Measurements from ENCODE around the gene ADSL. TPM values are rescaled to one million over a fixed set of nuclear protein-coding genes. Genes with fewer than 3 reads are reported as not detected.

The ADSL gene
- total RNA-seq, 4 donors from 2014 or later = 32.2 to 163 (median 37.4) TPM

DNA sequence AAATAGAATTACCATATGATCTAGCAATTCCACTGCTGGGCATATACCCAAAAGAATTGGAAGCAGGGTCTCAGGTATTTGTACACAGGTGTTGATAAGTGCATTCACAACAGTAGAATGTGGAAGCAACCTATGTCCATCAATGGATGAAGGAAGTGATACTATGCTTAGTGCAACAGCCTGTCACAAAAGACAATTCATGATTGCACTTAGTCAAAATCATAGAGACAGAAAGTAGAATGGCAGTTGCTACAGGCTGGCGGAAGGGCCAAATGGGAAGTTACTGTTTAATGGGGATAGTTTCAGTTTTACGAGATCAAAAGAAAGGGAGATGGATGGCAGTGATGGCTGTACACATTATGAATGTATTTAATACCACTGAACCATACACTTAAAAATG lies 66.1 kb downstream of the ADSL start:
- TF ChIP-seq, protein P1, sequence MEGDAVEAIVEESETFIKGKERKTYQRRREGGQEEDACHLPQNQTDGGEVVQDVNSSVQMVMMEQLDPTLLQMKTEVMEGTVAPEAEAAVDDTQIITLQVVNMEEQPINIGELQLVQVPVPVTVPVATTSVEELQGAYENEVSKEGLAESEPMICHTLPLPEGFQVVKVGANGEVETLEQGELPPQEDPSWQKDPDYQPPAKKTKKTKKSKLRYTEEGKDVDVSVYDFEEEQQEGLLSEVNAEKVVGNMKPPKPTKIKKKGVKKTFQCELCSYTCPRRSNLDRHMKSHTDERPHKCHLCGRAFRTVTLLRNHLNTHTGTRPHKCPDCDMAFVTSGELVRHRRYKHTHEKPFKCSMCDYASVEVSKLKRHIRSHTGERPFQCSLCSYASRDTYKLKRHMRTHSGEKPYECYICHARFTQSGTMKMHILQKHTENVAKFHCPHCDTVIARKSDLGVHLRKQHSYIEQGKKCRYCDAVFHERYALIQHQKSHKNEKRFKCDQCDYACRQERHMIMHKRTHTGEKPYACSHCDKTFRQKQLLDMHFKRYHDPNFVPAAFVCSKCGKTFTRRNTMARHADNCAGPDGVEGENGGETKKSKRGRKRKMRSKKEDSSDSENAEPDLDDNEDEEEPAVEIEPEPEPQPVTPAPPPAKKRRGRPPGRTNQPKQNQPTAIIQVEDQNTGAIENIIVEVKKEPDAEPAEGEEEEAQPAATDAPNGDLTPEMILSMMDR (IDR thresholded peaks at IDR 0.05) = no peak
- TF ChIP-seq POLR2A (IDR thresholded peaks at IDR 0.05) = no peak
- no peaks in the 10 kb centered on the region for H3K9me3 ChIP-seq
- no peak overlapping the region for H3K27ac ChIP-seq
- H3K4me1 ChIP-seq = peaks cover 0 to 14% (median 4%) of the 10 kb centered on the region in 4 donors
- H3K36me3 ChIP-seq = peaks cover 0 to 62% (median 0%) of the 10 kb centered on the region in 3 donors
- H3K4me3 ChIP-seq = no peak overlapping the region
- no peaks in the 10 kb centered on the region for H3K27me3 ChIP-seq
- DNase-seq = peak in 1 of 3 donors; percentile 52

DNA sequence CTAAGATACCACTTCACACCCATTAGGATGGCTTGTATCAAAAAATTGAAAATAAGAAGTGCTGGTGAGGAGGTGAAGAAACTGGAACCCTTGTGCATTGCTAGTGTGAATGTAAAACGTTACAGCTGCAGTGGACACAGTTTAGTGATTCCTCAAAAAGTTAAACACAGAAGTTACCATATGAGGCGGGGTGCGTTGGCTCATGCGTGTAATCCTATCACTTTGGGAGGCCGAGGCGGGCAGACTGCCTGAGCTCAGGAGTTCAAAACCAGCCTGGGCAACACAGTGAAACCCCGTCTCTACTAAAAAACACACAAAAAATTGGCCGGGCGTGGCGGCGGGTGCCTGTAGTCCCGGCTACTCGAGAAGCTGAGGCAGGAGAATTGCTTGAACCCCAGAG lies 67.6 kb downstream of the ADSL start:
- H3K27me3 ChIP-seq = no peaks in the 10 kb centered on the region
- DNase-seq = peak in 1 of 3 donors; percentile 60
- H3K4me3 ChIP-seq = no peak overlapping the region
- TF ChIP-seq, protein P1 (IDR thresholded peaks at IDR 0.05) = no peak
- TF ChIP-seq POLR2A (IDR thresholded peaks at IDR 0.05) = no peak
- H3K27ac ChIP-seq = peak overlapping the region in 1 of 4 donors; percentile 79
- H3K4me1 ChIP-seq = peaks cover 0 to 14% (median 4%) of the 10 kb centered on the region in 4 donors
- H3K36me3 ChIP-seq = peaks cover 0 to 62% (median 0%) of the 10 kb centered on the region in 3 donors
- H3K9me3 ChIP-seq = no peaks in the 10 kb centered on the region

DNA sequence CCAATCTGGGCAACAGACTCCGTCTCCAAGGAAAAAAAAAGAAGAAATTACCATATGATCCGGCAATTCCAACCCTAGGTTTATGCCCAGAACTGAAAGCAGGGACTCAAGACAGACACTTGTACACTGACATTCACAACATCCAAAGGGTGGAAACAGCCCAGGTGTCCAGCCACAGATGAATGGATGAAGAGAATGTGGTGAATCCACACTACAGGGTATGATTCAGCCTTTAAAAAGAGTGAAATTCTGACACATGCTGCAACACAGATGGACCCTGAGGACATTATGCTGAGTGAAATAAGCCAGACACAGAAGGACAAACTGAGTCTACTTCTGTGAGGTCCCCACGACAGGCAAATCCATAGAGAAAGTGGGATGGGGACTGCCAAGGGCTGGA lies 68.0 kb downstream of the ADSL start:
- H3K27ac ChIP-seq = peak overlapping the region in 1 of 4 donors; percentile 79
- TF ChIP-seq, protein P1 (IDR thresholded peaks at IDR 0.05) = no peak
- no peak for TF ChIP-seq POLR2A (IDR thresholded peaks at IDR 0.05)
- DNase-seq = no peak
- H3K4me3 ChIP-seq = no peak overlapping the region
- no peaks in the 10 kb centered on the region for H3K27me3 ChIP-seq
- H3K36me3 ChIP-seq = peaks cover 0 to 62% (median 0%) of the 10 kb centered on the region in 3 donors
- peaks cover 0 to 14% (median 4%) of the 10 kb centered on the region in 4 donors for H3K4me1 ChIP-seq
- no peaks in the 10 kb centered on the region for H3K9me3 ChIP-seq

DNA sequence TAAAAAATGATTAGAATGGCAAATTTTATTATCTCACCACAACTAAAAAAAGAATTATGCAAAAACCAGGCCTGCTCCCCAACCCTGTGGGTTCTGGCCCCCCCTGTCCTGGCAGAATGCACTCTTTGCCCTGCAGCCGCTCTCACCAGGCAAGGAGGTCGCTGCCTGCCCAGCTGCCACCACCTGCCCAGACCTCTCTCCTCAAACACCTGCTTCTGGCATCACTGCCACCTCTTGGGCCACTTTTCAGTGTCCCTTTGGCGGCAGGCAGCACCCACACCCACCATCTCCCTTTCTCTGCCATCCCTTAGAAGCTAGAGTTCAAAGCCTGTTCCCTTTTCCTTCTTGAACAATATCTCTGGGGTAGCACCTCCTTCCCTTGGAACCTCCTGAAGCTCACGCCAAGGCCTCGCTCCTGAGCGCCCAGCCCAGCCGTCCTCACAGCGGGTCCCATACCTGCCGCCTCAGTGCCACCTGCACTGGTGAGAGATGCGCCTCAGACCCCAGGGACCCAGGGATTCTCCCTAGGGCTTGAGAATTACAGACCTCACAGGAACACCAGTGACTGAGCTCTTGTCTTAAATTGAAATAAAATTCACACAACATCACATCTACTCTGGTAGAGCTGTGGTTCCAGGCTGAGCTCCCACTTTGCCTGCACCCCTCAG lies 68.7 kb downstream of the ADSL start:
- Histone ChIP-seq H3K36me3 (peaks cover 0 to 62% (median 0%) of the 10 kb centered on the region in 3 donors), H3K4me1 (peaks cover 0 to 14% (median 4%) of the 10 kb centered on the region in 4 donors), H3K4me3 (peak overlapping the region in 1 of 4 donors; percentile 6), H3K27me3 (no peaks in the 10 kb centered on the region), H3K9me3 (no peaks in the 10 kb centered on the region), H3K27ac (peak overlapping the region; percentile 41 to 79 (median 52))
- peak in 2 of 3 donors; percentile 76 to 79 for DNase-seq
- TF ChIP-seq, protein P1 (IDR thresholded peaks at IDR 0.05) = no peak
- TF ChIP-seq POLR2A (IDR thresholded peaks at IDR 0.05) = no peak

DNA sequence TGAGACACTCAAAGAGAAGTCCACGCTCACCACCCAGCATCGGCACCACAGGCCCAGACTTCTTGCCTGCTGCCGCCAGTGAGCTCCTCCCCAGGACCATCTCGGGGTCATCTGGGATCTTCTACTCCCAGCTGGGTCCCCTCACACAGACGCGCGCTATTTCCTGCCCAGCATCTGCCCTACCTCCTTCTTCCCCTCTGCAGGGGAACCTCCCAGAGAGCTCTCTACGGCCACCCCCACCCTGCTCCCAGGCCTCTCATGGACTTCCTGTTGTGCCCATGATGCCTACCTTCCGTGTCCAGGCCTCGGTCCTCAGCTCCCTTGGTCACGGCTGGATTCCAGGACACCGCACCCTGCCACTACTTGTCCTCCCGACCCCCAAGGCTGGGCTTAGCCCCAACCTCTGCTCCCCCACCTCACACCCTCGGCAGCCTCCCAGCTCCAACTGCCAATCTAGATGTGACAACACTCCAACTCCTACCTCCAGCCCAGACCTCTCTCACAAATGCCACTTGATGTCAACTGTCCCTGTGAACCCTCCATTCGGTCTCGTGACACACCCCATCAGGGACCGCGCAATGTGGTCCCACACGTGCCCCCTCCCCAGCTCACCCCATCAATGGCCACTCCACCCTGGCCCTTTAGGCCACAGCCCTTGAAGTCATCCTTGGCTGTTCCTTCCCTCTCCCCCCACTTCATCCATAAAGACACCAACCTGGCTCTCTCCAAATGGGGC lies 69.4 kb downstream of the ADSL start:
- DNase-seq = peak in 2 of 3 donors; percentile 65 to 69
- Histone ChIP-seq H3K27ac (peak overlapping the region; percentile 41 to 79 (median 52)), H3K4me3 (peak overlapping the region in 1 of 4 donors; percentile 6), H3K27me3 (no peaks in the 10 kb centered on the region), H3K36me3 (peaks cover 0 to 62% (median 0%) of the 10 kb centered on the region in 3 donors), H3K9me3 (no peaks in the 10 kb centered on the region), H3K4me1 (peaks cover 0 to 14% (median 4%) of the 10 kb centered on the region in 4 donors)
- TF ChIP-seq POLR2A (IDR thresholded peaks at IDR 0.05) = no peak
- TF ChIP-seq, protein P1 (IDR thresholded peaks at IDR 0.05) = no peak
